ENCODE data around the gene OSM.
A peak's percentile ranks its signal among the peaks of the same experiment; 100 is the strongest.

Gene OSM

GRCh38 chr22:30301995-30302809 lies 35.6 kb upstream of the OSM start:
- Histone ChIP-seq H3K27ac (ENCODE audit: low read depth, low read length) (no peak overlapping the region), H2BK15ac (replicated peaks; ENCODE audit: low read depth) (no peak overlapping the region), H2BK120ac (ENCODE audit: low read depth, low read length) (no peak overlapping the region), H2BK5ac (ENCODE audit: low read length) (no peak overlapping the region), H3K36me3 (ENCODE audit: control insufficient read depth, insufficient read depth, low read length) (no peaks in the 10 kb centered on the region), H3K4me2 (ENCODE audit: low read length) (no peak overlapping the region), H2AK5ac (ENCODE audit: low read length) (no peak overlapping the region), H3K23ac (ENCODE audit: low read length) (no peak overlapping the region), H3K56ac (ENCODE audit: low read length) (no peak overlapping the region), H3K9ac (ENCODE audit: low read length) (no peak overlapping the region), H3K79me1 (ENCODE audit: low read length) (no peaks in the 10 kb centered on the region), H4K5ac (ENCODE audit: low read length) (no peak overlapping the region), H3K4me3 (ENCODE audit: low read length) (no peak overlapping the region), H3K18ac (ENCODE audit: low read length) (no peak overlapping the region), H3K4ac (ENCODE audit: low read depth, low read length) (no peak overlapping the region), H3K79me2 (ENCODE audit: control insufficient read depth, insufficient read depth, low read length) (no peaks in the 10 kb centered on the region), H3K4me1 (ENCODE audit: control insufficient read depth, low read depth, low read length) (no peaks in the 10 kb centered on the region), H4K8ac (ENCODE audit: low read depth, low read length) (no peak overlapping the region), H3K27me3 (ENCODE audit: insufficient read depth, low read length, poor library complexity) (no peaks in the 10 kb centered on the region)
- WGBS (ENCODE audit: extremely low coverage, insufficient coverage, low lambda C conversion rate), result no CpG with 5 or more reads among the region's 9 CpGs
- DNase-seq, result no peak

GRCh38 chr22:30299322-30299721 lies 32.7 kb upstream of the OSM start:
- DNase-seq, result no peak
- Histone ChIP-seq H3K18ac (ENCODE audit: low read length) (no peak overlapping the region), H3K4me1 (ENCODE audit: control insufficient read depth, low read depth, low read length) (no peaks in the 10 kb centered on the region), H3K4me2 (ENCODE audit: low read length) (no peak overlapping the region), H4K8ac (ENCODE audit: low read depth, low read length) (no peak overlapping the region), H3K4me3 (ENCODE audit: low read length) (no peak overlapping the region), H3K4ac (ENCODE audit: low read depth, low read length) (no peak overlapping the region), H3K79me1 (ENCODE audit: low read length) (no peaks in the 10 kb centered on the region), H3K27ac (ENCODE audit: low read depth, low read length) (no peak overlapping the region), H4K5ac (ENCODE audit: low read length) (no peak overlapping the region), H2AK5ac (ENCODE audit: low read length) (no peak overlapping the region), H3K36me3 (ENCODE audit: control insufficient read depth, insufficient read depth, low read length) (no peaks in the 10 kb centered on the region), H2BK120ac (ENCODE audit: low read depth, low read length) (no peak overlapping the region), H3K56ac (ENCODE audit: low read length) (no peak overlapping the region), H2BK15ac (replicated peaks; ENCODE audit: low read depth) (no peak overlapping the region), H3K23ac (ENCODE audit: low read length) (no peak overlapping the region), H3K27me3 (ENCODE audit: insufficient read depth, low read length, poor library complexity) (no peaks in the 10 kb centered on the region), H3K79me2 (ENCODE audit: control insufficient read depth, insufficient read depth, low read length) (no peaks in the 10 kb centered on the region), H3K9ac (ENCODE audit: low read length) (no peak overlapping the region), H2BK5ac (ENCODE audit: low read length) (no peak overlapping the region)
- WGBS (ENCODE audit: extremely low coverage, insufficient coverage, low lambda C conversion rate), result no CpG with 5 or more reads among the region's 13 CpGs

DNA sequence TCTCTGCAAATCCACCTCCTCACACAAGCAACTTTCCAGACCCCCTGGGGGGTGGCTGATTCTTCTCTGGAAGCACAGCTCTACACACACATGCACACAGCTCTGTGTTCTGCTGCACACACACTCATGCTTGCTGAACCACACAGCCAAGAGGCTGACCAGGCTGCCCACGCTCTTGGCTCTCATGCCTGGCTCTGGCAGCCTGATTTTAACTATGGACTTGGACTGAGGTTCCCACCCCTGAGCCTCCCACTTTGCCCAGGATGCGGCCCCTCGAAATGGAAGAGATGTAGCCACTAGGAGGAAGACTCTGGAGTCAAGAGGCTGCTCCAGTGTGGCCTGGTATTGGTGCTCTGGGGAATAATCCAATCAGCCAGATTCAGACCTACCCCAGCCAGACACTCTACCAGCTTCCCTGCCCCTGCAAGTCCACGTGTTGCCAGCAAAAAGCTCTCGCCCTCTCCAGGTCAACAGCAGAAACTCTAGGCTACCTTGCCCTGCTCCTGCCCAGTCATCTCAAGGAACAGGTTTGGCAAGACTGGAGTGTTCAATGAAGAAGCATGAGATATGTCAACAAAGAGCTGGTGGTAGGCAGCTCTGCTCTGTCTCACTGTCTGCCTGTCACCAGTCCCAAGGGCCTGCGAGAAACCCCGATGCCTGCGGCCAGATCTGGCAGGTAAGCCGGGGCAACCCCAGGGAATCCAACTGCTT lies 31.5 kb upstream of the OSM start:
- Histone ChIP-seq H4K8ac (ENCODE audit: low read depth, low read length) (no peak overlapping the region), H3K9ac (ENCODE audit: low read length) (no peak overlapping the region), H3K79me1 (ENCODE audit: low read length) (no peaks in the 10 kb centered on the region), H2BK15ac (replicated peaks; ENCODE audit: low read depth) (no peak overlapping the region), H3K56ac (ENCODE audit: low read length) (no peak overlapping the region), H3K27ac (ENCODE audit: low read depth, low read length) (no peak overlapping the region), H3K79me2 (ENCODE audit: control insufficient read depth, insufficient read depth, low read length) (no peaks in the 10 kb centered on the region), H3K4me1 (ENCODE audit: control insufficient read depth, low read depth, low read length) (no peaks in the 10 kb centered on the region), H3K4ac (ENCODE audit: low read depth, low read length) (no peak overlapping the region), H3K23ac (ENCODE audit: low read length) (no peak overlapping the region), H4K5ac (ENCODE audit: low read length) (no peak overlapping the region), H3K36me3 (ENCODE audit: control insufficient read depth, insufficient read depth, low read length) (no peaks in the 10 kb centered on the region), H2BK5ac (ENCODE audit: low read length) (no peak overlapping the region), H3K4me2 (ENCODE audit: low read length) (no peak overlapping the region), H3K18ac (ENCODE audit: low read length) (no peak overlapping the region), H2AK5ac (ENCODE audit: low read length) (no peak overlapping the region), H2BK120ac (ENCODE audit: low read depth, low read length) (no peak overlapping the region), H3K4me3 (ENCODE audit: low read length) (no peak overlapping the region), H3K27me3 (ENCODE audit: insufficient read depth, low read length, poor library complexity) (no peaks in the 10 kb centered on the region)
- DNase-seq, result peak; percentile 38
- no CpG with 5 or more reads among the region's 9 CpGs for WGBS (ENCODE audit: extremely low coverage, insufficient coverage, low lambda C conversion rate)

DNA sequence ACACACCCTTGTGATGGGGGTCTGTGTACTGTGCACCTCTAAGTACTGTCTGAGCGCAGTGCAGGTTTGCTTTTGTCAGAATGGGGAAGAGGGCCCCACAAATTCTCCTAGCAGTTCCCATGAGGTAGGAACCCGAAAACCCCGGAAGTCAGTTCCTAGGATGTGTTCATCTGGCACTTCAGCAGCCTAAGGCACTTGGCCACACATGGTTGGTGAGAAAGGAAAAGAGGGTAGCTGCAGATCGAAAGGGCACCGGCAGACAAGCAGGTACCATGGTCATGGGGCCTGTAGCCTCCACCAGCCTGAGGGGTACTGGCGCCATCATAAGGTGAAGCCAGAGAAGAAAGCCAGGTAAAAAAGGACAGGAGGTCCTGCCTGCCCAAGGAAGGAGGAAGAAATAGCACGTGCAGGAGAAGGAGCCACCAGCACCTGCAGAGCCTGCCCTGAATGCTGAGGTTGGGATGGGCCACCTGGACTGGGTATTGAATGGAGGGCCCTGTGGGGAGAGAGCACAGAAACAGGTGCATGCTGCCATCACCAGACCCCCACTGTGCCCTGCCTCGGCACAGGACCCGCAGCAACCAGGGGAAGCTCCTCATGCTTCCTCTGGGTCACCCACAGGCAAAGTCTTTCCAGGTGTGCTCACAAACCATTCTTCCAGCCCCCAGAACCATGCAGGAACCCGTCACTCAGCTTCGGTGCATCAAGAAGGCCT lies 30.8 kb upstream of the OSM start:
- H3K4ac ChIP-seq (ENCODE audit: low read depth, low read length), result no peak overlapping the region
- no peak overlapping the region for H3K27ac ChIP-seq (ENCODE audit: low read depth, low read length)
- H2AK5ac ChIP-seq (ENCODE audit: low read length), result no peak overlapping the region
- no peak for DNase-seq
- no peaks in the 10 kb centered on the region for H3K27me3 ChIP-seq (ENCODE audit: insufficient read depth, low read length, poor library complexity)
- H4K5ac ChIP-seq (ENCODE audit: low read length), result no peak overlapping the region
- no peak overlapping the region for H3K4me2 ChIP-seq (ENCODE audit: low read length)
- no peaks in the 10 kb centered on the region for H3K79me2 ChIP-seq (ENCODE audit: control insufficient read depth, insufficient read depth, low read length)
- H3K79me1 ChIP-seq (ENCODE audit: low read length), result no peaks in the 10 kb centered on the region
- no peaks in the 10 kb centered on the region for H3K36me3 ChIP-seq (ENCODE audit: control insufficient read depth, insufficient read depth, low read length)
- H4K8ac ChIP-seq (ENCODE audit: low read depth, low read length), result no peak overlapping the region
- H3K4me3 ChIP-seq (ENCODE audit: low read length), result no peak overlapping the region
- H3K56ac ChIP-seq (ENCODE audit: low read length), result no peak overlapping the region
- WGBS (ENCODE audit: extremely low coverage, insufficient coverage, low lambda C conversion rate), result no CpG with 5 or more reads among the region's 11 CpGs
- no peak overlapping the region for H3K9ac ChIP-seq (ENCODE audit: low read length)
- H2BK120ac ChIP-seq (ENCODE audit: low read depth, low read length), result no peak overlapping the region
- H3K18ac ChIP-seq (ENCODE audit: low read length), result no peak overlapping the region
- no peak overlapping the region for H3K23ac ChIP-seq (ENCODE audit: low read length)
- H3K4me1 ChIP-seq (ENCODE audit: control insufficient read depth, low read depth, low read length), result no peaks in the 10 kb centered on the region
- no peak overlapping the region for H2BK15ac ChIP-seq (replicated peaks; ENCODE audit: low read depth)
- no peak overlapping the region for H2BK5ac ChIP-seq (ENCODE audit: low read length)

DNA sequence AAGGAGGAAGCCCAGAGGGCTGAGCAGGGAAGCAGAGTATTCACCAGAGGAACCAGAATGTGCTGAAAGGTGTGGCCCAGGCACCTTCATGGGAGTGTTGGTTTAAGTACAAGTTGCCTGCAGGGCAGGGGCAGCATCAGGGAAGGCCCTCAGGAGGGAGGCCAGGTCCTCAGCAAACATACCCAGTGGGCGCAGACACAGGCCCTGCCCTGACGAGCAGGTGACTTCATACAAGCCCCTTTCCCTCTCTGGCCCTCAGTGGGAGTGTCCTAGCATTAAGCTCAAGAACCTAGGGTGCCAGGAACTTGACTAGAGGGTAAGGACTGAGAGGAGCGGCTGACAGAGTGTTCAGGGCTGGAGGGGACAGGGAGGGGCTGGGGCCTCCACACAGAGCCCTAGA lies 30.2 kb upstream of the OSM start:
- no peaks in the 10 kb centered on the region for H3K79me2 ChIP-seq (ENCODE audit: control insufficient read depth, insufficient read depth, low read length)
- H3K18ac ChIP-seq (ENCODE audit: low read length), result no peak overlapping the region
- H3K4ac ChIP-seq (ENCODE audit: low read depth, low read length), result no peak overlapping the region
- no peak overlapping the region for H3K9ac ChIP-seq (ENCODE audit: low read length)
- H3K23ac ChIP-seq (ENCODE audit: low read length), result no peak overlapping the region
- no peaks in the 10 kb centered on the region for H3K79me1 ChIP-seq (ENCODE audit: low read length)
- H4K5ac ChIP-seq (ENCODE audit: low read length), result no peak overlapping the region
- no peak overlapping the region for H3K56ac ChIP-seq (ENCODE audit: low read length)
- no peak overlapping the region for H2BK15ac ChIP-seq (replicated peaks; ENCODE audit: low read depth)
- no peaks in the 10 kb centered on the region for H3K27me3 ChIP-seq (ENCODE audit: insufficient read depth, low read length, poor library complexity)
- no peak overlapping the region for H3K4me3 ChIP-seq (ENCODE audit: low read length)
- H2AK5ac ChIP-seq (ENCODE audit: low read length), result no peak overlapping the region
- DNase-seq, result no peak
- H2BK120ac ChIP-seq (ENCODE audit: low read depth, low read length), result no peak overlapping the region
- no peaks in the 10 kb centered on the region for H3K4me1 ChIP-seq (ENCODE audit: control insufficient read depth, low read depth, low read length)
- H3K4me2 ChIP-seq (ENCODE audit: low read length), result no peak overlapping the region
- H4K8ac ChIP-seq (ENCODE audit: low read depth, low read length), result no peak overlapping the region
- H2BK5ac ChIP-seq (ENCODE audit: low read length), result no peak overlapping the region
- H3K27ac ChIP-seq (ENCODE audit: low read depth, low read length), result no peak overlapping the region
- H3K36me3 ChIP-seq (ENCODE audit: control insufficient read depth, insufficient read depth, low read length), result no peaks in the 10 kb centered on the region
- WGBS (ENCODE audit: extremely low coverage, insufficient coverage, low lambda C conversion rate), result no CpG with 5 or more reads among the region's 3 CpGs

Measured in mesendoderm (in vitro differentiated cells).